Keratinocyte (primary cell): ENCODE measurements around the gene NBEA.

Experiments used
- CTCF ChIP-seq, 3 experiments: IDR thresholded peaks in 1 of 3; conservative IDR thresholded peaks in 1 of 3; optimal IDR thresholded peaks in 1 of 3; 2 replicates in 2 of 3; 3 replicates in 1 of 3; pipeline versions ENCODE3 to v1.5.1; 2011; ENCODE audit warnings: low read length in 3 of 3, mild to moderate bottlenecking in 3 of 3, moderate library complexity in 2 of 3, control low read depth in 1 of 3, inconsistent platforms in 1 of 3; ENCODE audit not compliant: insufficient read depth in 2 of 3; ENCODE audit errors: extremely low read depth in 1 of 3
- EZH2 ChIP-seq: IDR thresholded peaks from one replicate; pipeline ENCODE4 v1.6.1; 2012; ENCODE audit warnings: inconsistent platforms, mild to moderate bottlenecking, low read length, moderate library complexity

- TF ChIP-seq CTCF (optimal IDR thresholded peaks at IDR 0.05 in 1 of 3, IDR thresholded peaks at IDR 0.05 in 1 of 3, conservative IDR thresholded peaks at IDR 0.05 in 1 of 3; ENCODE audit: extremely low read depth in 1 of 3, insufficient read depth in 2 of 3, low read length in 3 of 3) (no peak), EZH2 (no peak)
Measured at GRCh38 chr13:34899888-34900287, 42.2 kb upstream of the NBEA start.
